Activated B cell treated with CpG ODN at 0.5 μM for 24 hours (primary cell): ENCODE measurements around the gene OSTF1. TPM values are rescaled to one million over a fixed set of nuclear protein-coding genes. Genes with fewer than 3 reads are reported as not detected.

Experiments used
- ATAC-seq: fragments of 200-7000 bp; cut with Tn5 transposase; one replicate; pipeline ENCODE4 v1.10.0; 2021; ENCODE audit warnings: low read depth, mild to moderate bottlenecking, moderate library complexity
- CTCF ChIA-PET: fragments of 350-600 bp; sonication (Branson Sonifier 250); formaldehyde crosslinking; loops from one replicate; lab custom pipeline; 2021; ENCODE audit warnings: antibody characterized with exemption; lab: Charles Lee
- POLR2A ChIA-PET: fragments of 350-600 bp; sonication (Branson Sonifier 250); formaldehyde crosslinking; loops from one replicate; lab custom pipeline; 2021; ENCODE audit warnings: antibody characterized with exemption; lab: Charles Lee
- DNase-seq: peaks from one replicate; pipeline ENCODE4 v3.0.0; 2022
- H3K27ac Mint-ChIP-seq: one replicate; pipeline ENCODE4 v1.8.0; 2020; ENCODE audit warnings: mixed read lengths
- H3K27me3 Mint-ChIP-seq: one replicate; pipeline ENCODE4 v1.8.0; 2021; ENCODE audit warnings: mixed read lengths
- H3K36me3 Mint-ChIP-seq: one replicate; pipeline ENCODE4 v1.8.0; 2021; ENCODE audit warnings: low read depth, mixed read lengths
- H3K4me1 Mint-ChIP-seq: one replicate; pipeline ENCODE4 v1.8.0; 2021; ENCODE audit warnings: mixed read lengths
- H3K4me3 Mint-ChIP-seq: one replicate; pipeline ENCODE4 v1.8.0; 2020; ENCODE audit warnings: mild to moderate bottlenecking, mixed read lengths
- H3K9me3 Mint-ChIP-seq: one replicate; pipeline ENCODE4 v1.8.0; 2020; ENCODE audit warnings: mixed read lengths
- CTCF ChIP-seq: fragments of 200-600 bp; IDR thresholded peaks from one replicate; pipeline ENCODE4 v1.8.0; 2022; ENCODE audit warnings: antibody characterized with exemption, mild to moderate bottlenecking
- intact Hi-C: fragments of 100-400 bp; cut with micrococcal nuclease; formaldehyde crosslinking; loops from one replicate; pipeline ENCODE4 v1.15.1; 2024
- total RNA-seq: library from RNA; stranded (reverse); gene quantifications from 2 replicates; pipeline ENCODE4 v1.2.3, GENCODE V29; 2022

Gene OSTF1
- total RNA-seq, 1 donor from 2014 or later: 59.7 TPM

- Mint-ChIP-seq H3K36me3 (peaks cover 73% of the 10 kb centered on the region), H3K27ac (no peak overlapping the region), H3K4me1 (no peaks in the 10 kb centered on the region), H3K27me3 (no peaks in the 10 kb centered on the region), H3K9me3 (peaks cover 7% of the 10 kb centered on the region), H3K4me3 (no peak overlapping the region)
- ATAC-seq (no peak), DNase-seq (no peak)
- ChIA-PET POLR2A (no interaction called here), CTCF (no interaction called here)
- TF ChIP-seq CTCF: no peak
- intact Hi-C loops: no loop called here
Observed at GRCh38 chr9:75168270-75169178, 80.2 kb downstream of the OSTF1 start.

DNA sequence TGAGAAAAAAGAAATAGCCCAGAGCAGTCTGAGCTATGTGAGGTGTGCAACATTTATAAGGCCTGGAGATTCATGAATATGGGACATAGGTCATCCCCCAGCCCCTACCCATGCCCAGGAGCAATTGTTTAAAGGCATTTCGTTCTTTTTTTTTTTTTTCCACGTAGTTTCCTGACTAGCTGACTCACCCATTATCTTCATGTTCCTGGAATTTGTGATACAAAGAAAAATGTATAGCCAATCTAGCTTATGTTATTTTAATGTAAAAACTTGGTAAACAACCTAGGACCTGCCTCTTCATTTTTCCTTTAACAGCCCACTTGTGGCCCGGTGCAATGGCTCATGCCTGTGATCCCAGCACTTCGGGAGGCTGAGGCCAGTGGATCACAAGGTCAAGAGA is 81.3 kb downstream of the OSTF1 start:
- DNase-seq: no peak
- Mint-ChIP-seq H3K9me3 (peaks cover 5% of the 10 kb centered on the region), H3K4me3 (no peak overlapping the region), H3K36me3 (peaks cover 63% of the 10 kb centered on the region), H3K4me1 (no peaks in the 10 kb centered on the region), H3K27me3 (no peaks in the 10 kb centered on the region), H3K27ac (no peak overlapping the region)
- no peak for TF ChIP-seq CTCF
- POLR2A ChIA-PET: no interaction called here
- ATAC-seq: no peak
- CTCF ChIA-PET: no interaction called here
- intact Hi-C loops: no loop called here

DNA sequence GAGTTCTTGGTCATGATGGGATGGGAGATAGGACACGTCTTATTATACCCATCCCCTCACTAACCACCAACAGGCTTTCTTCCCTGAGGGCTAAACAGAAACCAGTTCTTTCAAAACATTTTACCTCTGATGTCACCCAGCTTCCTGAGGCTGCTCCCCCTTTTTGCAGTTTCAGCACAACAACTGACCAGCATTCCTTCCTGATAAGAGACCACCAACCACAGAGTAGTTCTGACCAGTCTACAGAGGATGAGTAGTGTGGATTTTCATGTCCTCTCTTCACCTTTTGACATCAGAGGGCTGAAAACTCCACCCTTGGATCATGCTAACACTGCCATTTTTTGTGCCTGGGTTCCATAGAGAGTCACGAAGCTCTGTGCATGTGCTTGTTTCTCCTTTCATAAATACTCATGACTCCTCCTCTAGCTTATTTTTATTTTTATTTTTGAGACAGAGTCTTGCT is 82.6 kb downstream of the OSTF1 start:
- no peak for ATAC-seq
- no peak overlapping the region for H3K27ac Mint-ChIP-seq

DNA sequence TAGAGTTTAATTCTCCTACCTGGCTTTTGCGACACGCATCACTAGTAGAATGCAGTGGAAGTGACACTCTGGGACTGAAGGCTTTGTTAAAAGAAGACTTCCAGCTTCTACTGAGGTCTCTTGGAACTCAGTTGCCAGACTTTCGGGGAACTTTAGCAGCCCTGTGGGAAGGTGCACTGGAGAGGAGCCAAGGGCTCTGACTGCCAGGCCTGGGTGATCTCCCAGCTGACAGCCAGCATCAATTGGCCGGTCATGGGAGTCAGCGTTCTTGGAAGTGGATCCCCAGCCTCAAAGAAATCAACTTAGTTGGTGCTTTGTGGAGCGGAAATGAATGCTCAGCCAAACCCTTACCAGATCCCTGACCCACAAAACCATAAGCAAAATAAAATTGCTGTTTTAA is 87.1 kb downstream of the OSTF1 start:
- H3K4me3 Mint-ChIP-seq: no peak overlapping the region
- H3K9me3 Mint-ChIP-seq: no peaks in the 10 kb centered on the region
- TF ChIP-seq CTCF: no peak
- no peaks in the 10 kb centered on the region for H3K27me3 Mint-ChIP-seq
- H3K27ac Mint-ChIP-seq: no peak overlapping the region
- H3K36me3 Mint-ChIP-seq: peaks cover 17% of the 10 kb centered on the region
- POLR2A ChIA-PET: no interaction called here
- ATAC-seq (no peak), DNase-seq (no peak)
- H3K4me1 Mint-ChIP-seq: no peaks in the 10 kb centered on the region
- CTCF ChIA-PET: interaction anchor here (1.4 kb wide), 1 partner anchor 10 kb away, joined by 3 read pairs; no protein-coding TSS in a partner anchor
- intact Hi-C loops: no loop called here

More for the DNA sequence above, 82.6 kb downstream of the OSTF1 start:
- no peak for TF ChIP-seq CTCF
- POLR2A ChIA-PET: no interaction called here
- CTCF ChIA-PET: no interaction called here
- peaks cover 5% of the 10 kb centered on the region for H3K9me3 Mint-ChIP-seq
- intact Hi-C loops: no loop called here
- no peak overlapping the region for H3K4me3 Mint-ChIP-seq
- DNase-seq: no peak
- H3K27me3 Mint-ChIP-seq: no peaks in the 10 kb centered on the region
- peaks cover 53% of the 10 kb centered on the region for H3K36me3 Mint-ChIP-seq
- H3K4me1 Mint-ChIP-seq: no peaks in the 10 kb centered on the region

DNA sequence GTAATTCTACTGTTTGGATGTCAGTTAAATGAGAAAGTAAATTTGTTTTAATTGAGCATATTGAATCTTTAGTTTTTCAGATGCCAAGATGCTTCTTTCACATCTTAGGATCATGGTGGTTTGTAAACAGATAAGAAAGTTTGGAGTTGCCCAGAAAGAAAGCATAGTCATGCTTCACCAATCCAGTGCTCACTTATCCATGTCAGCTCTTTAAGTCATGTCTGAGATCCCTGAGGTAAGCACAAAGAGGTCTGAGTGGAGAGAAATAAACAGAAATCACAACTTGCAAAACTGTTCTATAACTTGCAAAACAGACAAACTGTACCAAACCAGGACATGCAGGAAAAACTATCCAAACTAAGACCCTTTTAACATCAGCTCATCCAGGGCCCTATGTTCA is 87.7 kb downstream of the OSTF1 start:
- no peak for TF ChIP-seq CTCF
- DNase-seq: no peak
- Mint-ChIP-seq H3K27me3 (no peaks in the 10 kb centered on the region), H3K9me3 (no peaks in the 10 kb centered on the region), H3K4me3 (no peak overlapping the region), H3K4me1 (no peaks in the 10 kb centered on the region), H3K36me3 (peaks cover 14% of the 10 kb centered on the region), H3K27ac (no peak overlapping the region)
- no peak for ATAC-seq
- ChIA-PET CTCF (interaction anchor here (1.4 kb wide), 1 partner anchor 9 kb away, joined by 3 read pairs; no protein-coding TSS in a partner anchor), POLR2A (no interaction called here)
- intact Hi-C loops: no loop called here
